ENCODE measurements around the gene WDR74. TPM values are rescaled to one million over a fixed set of nuclear protein-coding genes. Genes with fewer than 3 reads are reported as not detected.

WDR74 gene
- total RNA-seq, 2 donors from 2014 or later: 44.6 to 48.1 TPM

DNA sequence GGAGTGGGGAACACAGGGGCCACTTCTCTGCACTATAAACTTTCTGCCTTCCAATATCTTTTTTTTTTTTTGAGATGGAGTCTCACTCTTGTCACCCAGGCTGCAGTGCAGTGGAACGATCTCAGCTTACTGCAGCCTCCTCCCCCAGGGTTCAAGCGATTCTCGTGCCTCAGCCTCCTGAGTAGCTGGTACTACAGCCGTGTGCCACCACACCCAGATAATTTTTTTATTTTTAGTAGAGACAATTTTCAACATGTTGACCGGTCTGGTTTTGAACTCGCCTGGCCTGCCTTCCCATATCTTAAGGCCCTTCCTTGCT, 43.0 kb upstream of the WDR74 start:
- Mint-ChIP-seq H3K36me3 (ENCODE audit: low read depth) (peaks cover 74% of the 10 kb centered on the region), H3K27ac (peak overlapping the region; percentile 100), H3K4me1 (peaks cover 51% of the 10 kb centered on the region), H3K4me3 (peak overlapping the region; percentile 98), H3K9me3 (no peaks in the 10 kb centered on the region), H3K27me3 (ENCODE audit: insufficient read depth) (no peaks in the 10 kb centered on the region)
- TF ChIP-seq, protein P1, sequence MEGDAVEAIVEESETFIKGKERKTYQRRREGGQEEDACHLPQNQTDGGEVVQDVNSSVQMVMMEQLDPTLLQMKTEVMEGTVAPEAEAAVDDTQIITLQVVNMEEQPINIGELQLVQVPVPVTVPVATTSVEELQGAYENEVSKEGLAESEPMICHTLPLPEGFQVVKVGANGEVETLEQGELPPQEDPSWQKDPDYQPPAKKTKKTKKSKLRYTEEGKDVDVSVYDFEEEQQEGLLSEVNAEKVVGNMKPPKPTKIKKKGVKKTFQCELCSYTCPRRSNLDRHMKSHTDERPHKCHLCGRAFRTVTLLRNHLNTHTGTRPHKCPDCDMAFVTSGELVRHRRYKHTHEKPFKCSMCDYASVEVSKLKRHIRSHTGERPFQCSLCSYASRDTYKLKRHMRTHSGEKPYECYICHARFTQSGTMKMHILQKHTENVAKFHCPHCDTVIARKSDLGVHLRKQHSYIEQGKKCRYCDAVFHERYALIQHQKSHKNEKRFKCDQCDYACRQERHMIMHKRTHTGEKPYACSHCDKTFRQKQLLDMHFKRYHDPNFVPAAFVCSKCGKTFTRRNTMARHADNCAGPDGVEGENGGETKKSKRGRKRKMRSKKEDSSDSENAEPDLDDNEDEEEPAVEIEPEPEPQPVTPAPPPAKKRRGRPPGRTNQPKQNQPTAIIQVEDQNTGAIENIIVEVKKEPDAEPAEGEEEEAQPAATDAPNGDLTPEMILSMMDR (conservative IDR thresholded peaks at IDR 0.05): no peak
- Histone ChIP-seq H3K27me3 (ENCODE audit: control insufficient read depth, insufficient read depth, low read length, poor library complexity, severe bottlenecking) (no peaks in the 10 kb centered on the region), H3K27ac (ENCODE audit: low read depth, low read length) (peak overlapping the region; percentile 98), H3K9ac (ENCODE audit: extremely low read depth, low read length, poor library complexity, severe bottlenecking) (peak overlapping the region; percentile 99), H3K36me3 (ENCODE audit: control insufficient read depth, insufficient read depth, low read length) (peaks cover 72% of the 10 kb centered on the region), H3K4me1 (ENCODE audit: control insufficient read depth, insufficient read depth, low read length) (peaks cover 11% of the 10 kb centered on the region), H3K4me3 (ENCODE audit: low read length) (peak overlapping the region; percentile 95), H3K9me3 (ENCODE audit: control insufficient read depth, low read length) (no peaks in the 10 kb centered on the region)
- DNase-seq: no peak
- 74 to 80% methylated on average over 3 to 6 of the region's 6 CpGs for WGBS, 2 experiments (ENCODE audit: insufficient coverage in 1 of 2, insufficient read length in 1 of 2)

DNA sequence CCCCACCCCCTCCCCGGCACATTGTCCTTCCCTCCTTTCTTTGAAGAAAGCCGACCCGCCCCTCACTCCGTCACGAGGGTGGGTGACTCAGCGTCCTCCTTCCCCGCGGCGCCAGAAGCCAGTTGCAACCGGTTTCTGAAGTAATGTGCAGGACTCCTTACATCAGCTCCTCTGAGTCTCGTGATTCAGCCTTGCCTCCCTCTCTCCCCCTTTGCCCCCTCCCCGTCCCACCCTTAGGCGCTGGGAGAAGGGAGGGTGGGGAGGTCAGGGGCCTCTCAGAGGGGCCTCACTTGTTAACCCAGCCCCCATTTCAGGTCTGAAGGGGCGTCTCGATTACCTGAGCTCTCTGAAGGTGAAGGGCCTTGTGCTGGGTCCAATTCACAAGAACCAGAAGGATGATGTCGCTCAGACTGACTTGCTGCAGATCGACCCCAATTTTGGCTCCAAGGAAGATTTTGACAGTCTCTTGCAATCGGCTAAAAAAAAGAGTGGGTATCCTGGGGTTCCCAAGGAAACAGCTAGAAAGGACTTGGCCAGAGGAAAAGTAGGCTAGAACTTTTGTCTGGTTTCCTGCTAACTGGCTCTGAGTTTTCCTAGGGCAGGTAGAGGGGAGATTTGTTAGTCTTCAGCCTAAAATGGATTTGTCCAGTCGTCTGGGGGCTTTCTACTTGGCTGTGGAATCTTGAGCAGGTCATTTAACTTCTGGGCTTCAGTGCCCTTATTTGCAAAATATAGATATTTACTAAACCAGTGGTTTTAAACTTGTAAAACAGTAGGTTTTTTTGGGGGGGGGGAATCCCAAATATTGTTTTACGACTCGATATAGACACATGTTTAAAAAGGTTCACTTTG, 42.4 kb upstream of the WDR74 start:
- 0 to 8% methylated on average over 5 to 18 of the region's 21 CpGs for WGBS, 2 experiments (ENCODE audit: insufficient coverage in 1 of 2, insufficient read length in 1 of 2)
- Mint-ChIP-seq H3K4me1 (peaks cover 53% of the 10 kb centered on the region), H3K36me3 (ENCODE audit: low read depth) (peaks cover 73% of the 10 kb centered on the region), H3K27ac (peak overlapping the region; percentile 100), H3K9me3 (no peaks in the 10 kb centered on the region), H3K4me3 (peak overlapping the region; percentile 98), H3K27me3 (ENCODE audit: insufficient read depth) (no peaks in the 10 kb centered on the region)
- Histone ChIP-seq H3K4me1 (ENCODE audit: control insufficient read depth, insufficient read depth, low read length) (peaks cover 13% of the 10 kb centered on the region), H3K36me3 (ENCODE audit: control insufficient read depth, insufficient read depth, low read length) (peaks cover 72% of the 10 kb centered on the region), H3K9me3 (ENCODE audit: control insufficient read depth, low read length) (no peaks in the 10 kb centered on the region), H3K4me3 (ENCODE audit: low read length) (peak overlapping the region; percentile 95), H3K27me3 (ENCODE audit: control insufficient read depth, insufficient read depth, low read length, poor library complexity, severe bottlenecking) (no peaks in the 10 kb centered on the region), H3K27ac (ENCODE audit: low read depth, low read length) (peak overlapping the region; percentile 98), H3K9ac (ENCODE audit: extremely low read depth, low read length, poor library complexity, severe bottlenecking) (peak overlapping the region; percentile 99)
- TF ChIP-seq, protein P1 (conservative IDR thresholded peaks at IDR 0.05): no peak
- DNase-seq: no peak

DNA sequence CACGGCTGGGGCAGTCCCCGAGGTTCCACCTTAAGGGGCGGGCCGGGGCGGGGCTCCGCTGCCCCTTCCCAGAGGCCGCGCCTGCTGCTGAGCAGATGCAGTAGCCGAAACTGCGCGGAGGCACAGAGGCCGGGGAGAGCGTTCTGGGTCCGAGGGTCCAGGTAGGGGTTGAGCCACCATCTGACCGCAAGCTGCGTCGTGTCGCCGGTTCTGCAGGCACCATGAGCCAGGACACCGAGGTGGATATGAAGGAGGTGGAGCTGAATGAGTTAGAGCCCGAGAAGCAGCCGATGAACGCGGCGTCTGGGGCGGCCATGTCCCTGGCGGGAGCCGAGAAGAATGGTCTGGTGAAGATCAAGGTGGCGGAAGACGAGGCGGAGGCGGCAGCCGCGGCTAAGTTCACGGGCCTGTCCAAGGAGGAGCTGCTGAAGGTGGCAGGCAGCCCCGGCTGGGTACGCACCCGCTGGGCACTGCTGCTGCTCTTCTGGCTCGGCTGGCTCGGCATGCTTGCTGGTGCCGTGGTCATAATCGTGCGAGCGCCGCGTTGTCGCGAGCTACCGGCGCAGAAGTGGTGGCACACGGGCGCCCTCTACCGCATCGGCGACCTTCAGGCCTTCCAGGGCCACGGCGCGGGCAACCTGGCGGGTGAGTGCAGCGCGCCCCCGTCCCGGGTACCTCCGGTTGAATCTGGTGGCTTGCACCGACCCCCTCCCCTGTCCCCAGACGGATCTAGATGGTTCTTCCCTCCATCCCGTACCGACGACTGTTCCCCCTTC, 41.6 kb upstream of the WDR74 start, which contains the start of gene SLC3A2:
SLC3A2 (plus strand) TSS at position 94 of the 776 bp plus-strand sequence; CDS start at position 222, 128 bp downstream.
- Mint-ChIP-seq H3K27me3 (ENCODE audit: insufficient read depth) (no peaks in the 10 kb centered on the region), H3K4me1 (peaks cover 53% of the 10 kb centered on the region), H3K36me3 (ENCODE audit: low read depth) (peaks cover 69% of the 10 kb centered on the region), H3K4me3 (peak within 1 kb of the TSS; percentile 98), H3K27ac (peak within 1 kb of the TSS; percentile 100), H3K9me3 (no peaks in the 10 kb centered on the region)
- TF ChIP-seq, protein P1 (conservative IDR thresholded peaks at IDR 0.05): peak; percentile 85
- Histone ChIP-seq H3K27ac (ENCODE audit: low read depth, low read length) (peak within 1 kb of the TSS; percentile 98), H3K4me3 (ENCODE audit: low read length) (peak within 1 kb of the TSS; percentile 95), H3K27me3 (ENCODE audit: control insufficient read depth, insufficient read depth, low read length, poor library complexity, severe bottlenecking) (no peaks in the 10 kb centered on the region), H3K36me3 (ENCODE audit: control insufficient read depth, insufficient read depth, low read length) (peaks cover 67% of the 10 kb centered on the region), H3K9me3 (ENCODE audit: control insufficient read depth, low read length) (no peaks in the 10 kb centered on the region), H3K4me1 (ENCODE audit: control insufficient read depth, insufficient read depth, low read length) (peaks cover 13% of the 10 kb centered on the region), H3K9ac (ENCODE audit: extremely low read depth, low read length, poor library complexity, severe bottlenecking) (peak within 1 kb of the TSS; percentile 99)
- 0% methylated on average over 32 to 69 of the region's 69 CpGs for WGBS, 2 experiments (ENCODE audit: insufficient coverage in 1 of 2, insufficient read length in 1 of 2)
- peak; percentile 97 for DNase-seq

Measured in endodermal cell (in vitro differentiated cells).